ENCODE data around the gene HTRA3. TPM values are rescaled to one million over a fixed set of nuclear protein-coding genes. Genes with fewer than 3 reads are reported as not detected.

The HTRA3 gene
- total RNA-seq, 2 experiments from 2014 or later = not detected

DNA sequence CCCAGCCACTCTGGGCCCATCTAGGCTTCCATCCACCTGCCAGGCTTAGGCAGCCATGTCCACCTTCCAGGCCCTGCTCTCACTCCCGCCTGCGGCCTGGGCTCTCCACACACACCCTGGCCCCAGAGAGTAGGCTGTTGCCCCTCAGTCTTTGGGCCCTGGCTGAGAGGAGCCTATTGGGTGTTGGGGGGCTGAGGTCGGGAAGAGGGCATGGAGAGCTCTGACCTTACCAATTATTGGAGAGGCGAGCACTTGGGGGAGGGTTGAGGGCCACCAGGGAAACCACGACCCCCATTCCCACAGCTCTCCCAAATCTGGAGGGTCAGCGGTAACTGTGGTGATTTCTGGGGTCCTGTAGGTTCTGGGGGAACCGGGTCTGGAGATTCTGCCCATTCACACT lies 38.2 kb downstream of the HTRA3 start:
- POLR2A ChIA-PET = no interaction called here
- H3K27ac Mint-ChIP-seq = no peak overlapping the region
- H3K27me3 ChIP-seq (ENCODE audit: control insufficient read depth in 1 of 2, insufficient read depth in 2 of 2, low read length in 2 of 2) = peaks cover 0 to 5% of the 10 kb centered on the region in 2 experiments

DNA sequence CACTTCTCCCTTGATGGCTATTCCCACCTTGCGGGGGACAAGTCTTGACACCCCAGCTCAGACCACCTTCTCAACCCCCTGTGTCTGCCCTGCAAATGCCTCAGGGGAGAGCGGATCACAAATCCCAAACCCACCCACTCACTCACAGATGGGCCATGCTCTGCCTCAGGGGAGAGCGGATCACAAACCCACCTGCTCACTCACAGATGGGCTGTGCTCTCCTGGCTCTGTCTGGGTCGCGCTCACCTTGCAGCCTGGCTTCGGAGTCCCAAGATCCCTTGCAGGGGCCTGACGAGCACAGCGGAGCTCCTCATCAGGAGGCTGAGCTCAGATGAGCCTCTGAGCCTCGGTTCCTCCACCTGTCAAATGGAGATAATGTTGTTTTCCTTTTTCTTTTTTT lies 38.6 kb downstream of the HTRA3 start:
- Histone ChIP-seq H3K36me3 (ENCODE audit: insufficient read depth, low read length) (no peaks in the 10 kb centered on the region), H3K27ac (ENCODE audit: low read depth in 1 of 2, low read length in 2 of 2) (no peak overlapping the region), H3K4me3 (ENCODE audit: low read length) (no peak overlapping the region), H3K4me1 (ENCODE audit: insufficient read depth, low read length) (no peaks in the 10 kb centered on the region), H3K9me3 (ENCODE audit: control insufficient read depth in 1 of 2, insufficient read depth in 1 of 2, low read length in 2 of 2) (peaks cover 0 to 22% of the 10 kb centered on the region in 2 experiments), H3K27me3 (ENCODE audit: control insufficient read depth in 1 of 2, insufficient read depth in 2 of 2, low read length in 2 of 2) (peaks cover 0 to 5% of the 10 kb centered on the region in 2 experiments)
- H3K9me3 Mint-ChIP-seq = peaks cover 5% of the 10 kb centered on the region
- ATAC-seq (ENCODE audit: poor library complexity) = no peak
- H3K4me1 Mint-ChIP-seq (ENCODE audit: low read depth) = no peaks in the 10 kb centered on the region
- intact Hi-C loops (cut with DNase I, micrococcal nuclease) = no loop called here
- H3K27me3 Mint-ChIP-seq = peaks cover 8% of the 10 kb centered on the region
- H3K36me3 Mint-ChIP-seq (ENCODE audit: low read depth) = no peaks in the 10 kb centered on the region
- peak in 1 of 14 experiments; percentile 10 for DNase-seq
- no peak overlapping the region for H3K27ac Mint-ChIP-seq
- ChIA-PET CTCF (no interaction called here), POLR2A (no interaction called here)
- H3K4me3 Mint-ChIP-seq = no peak overlapping the region
- TF ChIP-seq, protein P1, sequence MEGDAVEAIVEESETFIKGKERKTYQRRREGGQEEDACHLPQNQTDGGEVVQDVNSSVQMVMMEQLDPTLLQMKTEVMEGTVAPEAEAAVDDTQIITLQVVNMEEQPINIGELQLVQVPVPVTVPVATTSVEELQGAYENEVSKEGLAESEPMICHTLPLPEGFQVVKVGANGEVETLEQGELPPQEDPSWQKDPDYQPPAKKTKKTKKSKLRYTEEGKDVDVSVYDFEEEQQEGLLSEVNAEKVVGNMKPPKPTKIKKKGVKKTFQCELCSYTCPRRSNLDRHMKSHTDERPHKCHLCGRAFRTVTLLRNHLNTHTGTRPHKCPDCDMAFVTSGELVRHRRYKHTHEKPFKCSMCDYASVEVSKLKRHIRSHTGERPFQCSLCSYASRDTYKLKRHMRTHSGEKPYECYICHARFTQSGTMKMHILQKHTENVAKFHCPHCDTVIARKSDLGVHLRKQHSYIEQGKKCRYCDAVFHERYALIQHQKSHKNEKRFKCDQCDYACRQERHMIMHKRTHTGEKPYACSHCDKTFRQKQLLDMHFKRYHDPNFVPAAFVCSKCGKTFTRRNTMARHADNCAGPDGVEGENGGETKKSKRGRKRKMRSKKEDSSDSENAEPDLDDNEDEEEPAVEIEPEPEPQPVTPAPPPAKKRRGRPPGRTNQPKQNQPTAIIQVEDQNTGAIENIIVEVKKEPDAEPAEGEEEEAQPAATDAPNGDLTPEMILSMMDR (IDR thresholded peaks at IDR 0.05) = no peak

More for the DNA sequence above, 38.2 kb downstream of the HTRA3 start:
- H3K36me3 ChIP-seq (ENCODE audit: insufficient read depth, low read length) = no peaks in the 10 kb centered on the region
- no peaks in the 10 kb centered on the region for H3K4me1 Mint-ChIP-seq (ENCODE audit: low read depth)
- peak in 1 of 14 experiments; percentile 10 for DNase-seq
- ATAC-seq (ENCODE audit: poor library complexity) = no peak
- H3K36me3 Mint-ChIP-seq (ENCODE audit: low read depth) = no peaks in the 10 kb centered on the region
- peaks cover 0 to 22% of the 10 kb centered on the region in 2 experiments for H3K9me3 ChIP-seq (ENCODE audit: control insufficient read depth in 1 of 2, insufficient read depth in 1 of 2, low read length in 2 of 2)
- CTCF ChIA-PET = no interaction called here
- intact Hi-C loops (cut with DNase I, micrococcal nuclease) = no loop called here
- TF ChIP-seq, protein P1 (IDR thresholded peaks at IDR 0.05) = no peak
- peaks cover 1% of the 10 kb centered on the region for H3K9me3 Mint-ChIP-seq
- peaks cover 4% of the 10 kb centered on the region for H3K27me3 Mint-ChIP-seq
- H3K27ac ChIP-seq (ENCODE audit: low read depth in 1 of 2, low read length in 2 of 2) = no peak overlapping the region
- H3K4me3 ChIP-seq (ENCODE audit: low read length) = no peak overlapping the region
- H3K4me1 ChIP-seq (ENCODE audit: insufficient read depth, low read length) = no peaks in the 10 kb centered on the region
- no peak overlapping the region for H3K4me3 Mint-ChIP-seq

DNA sequence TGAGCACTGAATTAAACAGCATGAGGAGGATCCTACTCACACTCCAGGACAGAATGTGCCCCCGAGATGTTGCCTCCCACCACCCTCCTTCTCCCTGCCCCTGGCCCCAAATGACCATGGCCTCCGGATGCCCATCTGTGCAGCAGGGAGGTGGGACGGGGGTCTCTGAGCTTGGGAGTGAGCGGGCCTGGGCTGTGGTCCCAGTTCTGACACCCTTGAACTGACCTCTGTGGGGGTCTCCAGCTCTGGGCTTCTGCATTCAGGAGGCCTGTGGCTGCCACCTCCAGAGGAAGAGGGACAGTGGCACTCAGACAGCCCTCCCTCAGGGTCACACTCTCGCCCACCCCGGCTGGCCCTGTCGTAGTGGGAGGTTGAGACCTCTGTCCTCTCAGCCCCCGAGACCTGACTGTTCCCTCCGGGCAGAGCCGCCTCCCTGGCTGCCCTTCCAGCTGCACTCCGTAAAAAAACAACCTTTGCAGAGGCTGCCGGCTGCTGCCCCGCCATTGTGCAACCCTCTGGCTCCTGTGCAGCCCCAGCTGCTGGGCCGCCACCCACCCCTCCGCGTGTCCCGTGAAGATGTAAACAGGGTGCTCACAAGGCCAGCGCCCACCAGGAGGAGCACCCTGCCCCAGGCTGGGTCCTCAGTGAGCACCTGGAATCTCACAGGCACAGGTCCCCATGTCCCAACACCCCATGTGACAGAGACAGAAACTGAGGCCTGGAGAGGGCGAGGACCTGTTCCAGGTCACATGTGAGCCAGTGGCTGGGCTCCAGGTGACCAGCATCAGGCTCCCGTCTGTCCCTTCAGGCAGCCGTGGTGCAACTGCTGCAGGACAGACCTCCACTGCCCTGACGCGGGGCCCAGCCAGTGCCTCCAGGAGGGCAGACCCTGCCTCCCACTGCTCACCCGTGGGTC lies 39.6 kb downstream of the HTRA3 start:
- Histone ChIP-seq H3K4me1 (ENCODE audit: insufficient read depth, low read length) (no peaks in the 10 kb centered on the region), H3K27me3 (ENCODE audit: control insufficient read depth in 1 of 2, insufficient read depth in 2 of 2, low read length in 2 of 2) (peaks cover 0 to 5% of the 10 kb centered on the region in 2 experiments), H3K9me3 (ENCODE audit: control insufficient read depth in 1 of 2, insufficient read depth in 1 of 2, low read length in 2 of 2) (peaks cover 0 to 18% of the 10 kb centered on the region in 2 experiments), H3K36me3 (ENCODE audit: insufficient read depth, low read length) (no peaks in the 10 kb centered on the region), H3K4me3 (ENCODE audit: low read length) (no peak overlapping the region), H3K27ac (ENCODE audit: low read depth in 1 of 2, low read length in 2 of 2) (no peak overlapping the region)
- POLR2A ChIA-PET = no interaction called here
- DNase-seq (peak in 1 of 14 experiments; percentile 7), ATAC-seq (ENCODE audit: poor library complexity) (no peak)
- Mint-ChIP-seq H3K36me3 (ENCODE audit: low read depth) (no peaks in the 10 kb centered on the region), H3K27ac (no peak overlapping the region), H3K9me3 (peaks cover 5% of the 10 kb centered on the region), H3K27me3 (peaks cover 5% of the 10 kb centered on the region), H3K4me1 (ENCODE audit: low read depth) (no peaks in the 10 kb centered on the region), H3K4me3 (no peak overlapping the region)
- TF ChIP-seq, protein P1 (IDR thresholded peaks at IDR 0.05) = no peak
- CTCF ChIA-PET = no interaction called here
- intact Hi-C loops (cut with DNase I, micrococcal nuclease) = no loop called here
